Keratinocyte (primary cell): ENCODE measurements around the gene RCAN2. TPM values are rescaled to one million over a fixed set of nuclear protein-coding genes. Genes with fewer than 3 reads are reported as not detected.

ENCODE experiments used
- DNase-seq: peaks from one replicate; pipeline ENCODE4 v3.0.0-alpha.2; 2011; ENCODE audit warnings: low read depth, missing footprints, low spot score
- FAIRE-seq: peaks from 2 replicates; lab custom pipeline; 2011; peaks lifted over from hg19 to GRCh38; lab: Jason Lieb, UNC
- H2AFZ ChIP-seq: 2 replicates; pipeline ENCODE4 v1.6.0; 2012; ENCODE audit warnings: low read length, control low read depth, inconsistent platforms; ENCODE audit not compliant: control insufficient read depth
- H3K27ac ChIP-seq: 2 replicates; pipeline ENCODE4 v1.5.1; 2011; ENCODE audit warnings: low read length; ENCODE audit not compliant: control insufficient read depth, insufficient read depth
- H3K27me3 ChIP-seq: 3 replicates; pipeline ENCODE4 v1.6.0; 2011; ENCODE audit warnings: low read length; ENCODE audit not compliant: control insufficient read depth, insufficient read depth; ENCODE audit errors: extremely low read depth
- H3K36me3 ChIP-seq, 2 experiments: 2 replicates in 1 of 2; 3 replicates in 1 of 2; pipeline ENCODE4 v1.5.1; 2011; ENCODE audit warnings: low read length in 2 of 2, mild to moderate bottlenecking in 1 of 2; ENCODE audit not compliant: control insufficient read depth in 2 of 2, insufficient read depth in 2 of 2; ENCODE audit errors: extremely low read depth in 1 of 2
- H3K4me1 ChIP-seq: 3 replicates; pipeline ENCODE4 v1.5.1; 2011; ENCODE audit warnings: low read length; ENCODE audit not compliant: control insufficient read depth, insufficient read depth; ENCODE audit errors: extremely low read depth
- H3K4me2 ChIP-seq: 3 replicates; pipeline ENCODE4 v1.6.0; 2011; ENCODE audit warnings: low read depth, low read length; ENCODE audit not compliant: control insufficient read depth, insufficient read depth; ENCODE audit errors: extremely low read depth
- H3K4me3 ChIP-seq, 3 experiments: fragments of 200-600 bp in 1 of 3; sonication (generic) in 1 of 3; 2 replicates in 2 of 3; 3 replicates in 1 of 3; pipeline ENCODE4 v1.5.1; 2011 to 2016; ENCODE audit warnings: low read length in 3 of 3, mild to moderate bottlenecking in 3 of 3, control low read depth in 2 of 3, inconsistent platforms in 1 of 3, low read depth in 1 of 3, mixed read lengths in 1 of 3, mixed run types in 1 of 3, moderate library complexity in 1 of 3; ENCODE audit not compliant: control insufficient read depth in 2 of 3, insufficient read depth in 2 of 3; ENCODE audit errors: extremely low read depth in 1 of 3
- H3K79me2 ChIP-seq: 2 replicates; pipeline ENCODE4 v1.6.0; 2012; ENCODE audit warnings: low read length; ENCODE audit not compliant: control insufficient read depth, insufficient read depth
- H3K9ac ChIP-seq: 3 replicates; pipeline ENCODE4 v1.6.0; 2011; ENCODE audit warnings: low read length; ENCODE audit not compliant: control insufficient read depth, insufficient read depth; ENCODE audit errors: extremely low read depth
- H3K9me1 ChIP-seq: 3 replicates; pipeline ENCODE4 v1.6.0; 2011; ENCODE audit warnings: low read length; ENCODE audit not compliant: control insufficient read depth, insufficient read depth; ENCODE audit errors: extremely low read depth
- H3K9me3 ChIP-seq: 2 replicates; pipeline ENCODE4 v1.5.1; 2012; ENCODE audit warnings: low read depth, low read length; ENCODE audit not compliant: control insufficient read depth
- H4K20me1 ChIP-seq: 3 replicates; pipeline ENCODE4 v1.6.0; 2011; ENCODE audit warnings: low read length; ENCODE audit not compliant: control insufficient read depth, insufficient read depth; ENCODE audit errors: extremely low read depth
- EZH2 ChIP-seq: IDR thresholded peaks from one replicate; pipeline ENCODE4 v1.6.1; 2012; ENCODE audit warnings: inconsistent platforms, mild to moderate bottlenecking, low read length, moderate library complexity
- dilution Hi-C: fragments of 300-500 bp; cut with MboI; formaldehyde crosslinking; loops from one replicate; pipeline ENCODE4 v1.7.0; 2020; ENCODE audit warnings: low sequenced_read_pairs; ENCODE audit not compliant: extremely low pct_ligation_motif_present
- polyA plus RNA-seq, 5 experiments: library from polyadenylated mRNA; depleted of rRNA in 3 of 5; stranded (reverse) in 3 of 5; stranded (forward) in 1 of 5; unstranded in 1 of 5; fragments of >200 nt; gene quantifications; 1 replicate in 1 of 5; 2 replicates in 3 of 5; 3 replicates in 1 of 5; pipeline versions ENCODE4 v1.2.1 to v1.2.3, GENCODE V29; 2011 to 2012; ENCODE audit warnings: missing spikeins in 2 of 5, low read depth in 1 of 5, low replicate concordance in 1 of 5
- TF ChIP-seq, protein P1 (sequence below), 3 experiments: IDR thresholded peaks in 1 of 3; conservative IDR thresholded peaks in 1 of 3; optimal IDR thresholded peaks in 1 of 3; 2 replicates in 2 of 3; 3 replicates in 1 of 3; pipeline versions ENCODE3 to v1.5.1; 2011; ENCODE audit warnings: low read length in 3 of 3, mild to moderate bottlenecking in 3 of 3, moderate library complexity in 2 of 3, control low read depth in 1 of 3, inconsistent platforms in 1 of 3; ENCODE audit not compliant: insufficient read depth in 2 of 3; ENCODE audit errors: extremely low read depth in 1 of 3

The RCAN2 gene
- polyA plus RNA-seq, 1 donor (not counting 4 experiments of a cell fraction or from before 2014, with no cell fraction given), result not detected

DNA sequence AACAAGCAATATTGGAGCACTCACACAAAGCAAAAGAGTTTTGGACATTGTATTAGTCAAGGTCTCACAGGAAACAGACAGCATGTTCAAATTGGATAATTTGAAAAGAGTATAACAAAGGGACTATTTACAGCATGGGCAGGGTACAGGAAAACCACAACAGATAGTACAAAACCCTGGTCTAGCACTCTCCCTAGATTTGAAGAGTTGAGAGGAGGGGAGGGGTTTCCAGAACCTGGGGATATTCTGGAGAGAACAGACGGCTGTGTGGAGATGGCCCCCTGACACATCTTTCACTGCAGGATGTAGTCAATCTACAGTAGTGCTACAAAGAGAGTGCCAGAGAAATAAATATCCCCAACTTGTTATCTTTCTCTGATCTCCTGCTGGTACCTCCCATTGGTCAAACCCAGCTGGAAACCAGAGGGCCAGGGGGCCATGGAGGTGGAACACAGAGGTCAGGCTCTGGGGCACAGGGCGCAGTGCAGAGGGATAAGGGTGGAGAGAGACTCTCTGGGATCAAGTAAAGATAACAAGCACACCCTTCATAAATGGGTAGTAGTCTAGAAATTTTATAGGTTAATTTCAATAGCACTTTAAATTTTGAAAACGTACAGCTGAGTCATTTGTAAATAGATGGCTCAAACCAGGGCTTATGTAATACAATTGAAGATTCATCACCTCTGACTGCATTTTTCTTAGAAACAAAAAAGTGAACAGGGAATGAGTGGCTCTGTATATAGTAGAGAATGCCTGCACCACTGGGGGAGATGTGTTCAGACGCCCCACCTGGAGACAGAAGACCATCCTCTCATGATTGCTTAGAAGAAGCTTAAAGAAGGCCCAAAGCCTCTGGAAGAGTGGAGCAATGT, 25.7 kb downstream of the RCAN2 start:
- Histone ChIP-seq H3K4me1 (no peaks in the 10 kb centered on the region), H3K79me2 (no peaks in the 10 kb centered on the region), H3K27ac (no peak overlapping the region), H3K9ac (no peak overlapping the region), H4K20me1 (no peaks in the 10 kb centered on the region), H3K27me3 (no peaks in the 10 kb centered on the region), H2AFZ (no peak overlapping the region), H3K9me1 (no peaks in the 10 kb centered on the region), H3K4me3 (no peak overlapping the region), H3K4me2 (no peak overlapping the region), H3K36me3 (no peaks in the 10 kb centered on the region), H3K9me3 (no peaks in the 10 kb centered on the region)
- DNase-seq, result no peak
- FAIRE-seq, result no peak
- TF ChIP-seq EZH2, result no peak
- TF ChIP-seq, protein P1, sequence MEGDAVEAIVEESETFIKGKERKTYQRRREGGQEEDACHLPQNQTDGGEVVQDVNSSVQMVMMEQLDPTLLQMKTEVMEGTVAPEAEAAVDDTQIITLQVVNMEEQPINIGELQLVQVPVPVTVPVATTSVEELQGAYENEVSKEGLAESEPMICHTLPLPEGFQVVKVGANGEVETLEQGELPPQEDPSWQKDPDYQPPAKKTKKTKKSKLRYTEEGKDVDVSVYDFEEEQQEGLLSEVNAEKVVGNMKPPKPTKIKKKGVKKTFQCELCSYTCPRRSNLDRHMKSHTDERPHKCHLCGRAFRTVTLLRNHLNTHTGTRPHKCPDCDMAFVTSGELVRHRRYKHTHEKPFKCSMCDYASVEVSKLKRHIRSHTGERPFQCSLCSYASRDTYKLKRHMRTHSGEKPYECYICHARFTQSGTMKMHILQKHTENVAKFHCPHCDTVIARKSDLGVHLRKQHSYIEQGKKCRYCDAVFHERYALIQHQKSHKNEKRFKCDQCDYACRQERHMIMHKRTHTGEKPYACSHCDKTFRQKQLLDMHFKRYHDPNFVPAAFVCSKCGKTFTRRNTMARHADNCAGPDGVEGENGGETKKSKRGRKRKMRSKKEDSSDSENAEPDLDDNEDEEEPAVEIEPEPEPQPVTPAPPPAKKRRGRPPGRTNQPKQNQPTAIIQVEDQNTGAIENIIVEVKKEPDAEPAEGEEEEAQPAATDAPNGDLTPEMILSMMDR (optimal IDR thresholded peaks at IDR 0.05 in 1 of 3, IDR thresholded peaks at IDR 0.05 in 1 of 3, conservative IDR thresholded peaks at IDR 0.05 in 1 of 3; ENCODE audit: extremely low read depth in 1 of 3, insufficient read depth in 2 of 3, low read length in 3 of 3), result no peak
- dilution Hi-C loops, result no loop called here

DNA sequence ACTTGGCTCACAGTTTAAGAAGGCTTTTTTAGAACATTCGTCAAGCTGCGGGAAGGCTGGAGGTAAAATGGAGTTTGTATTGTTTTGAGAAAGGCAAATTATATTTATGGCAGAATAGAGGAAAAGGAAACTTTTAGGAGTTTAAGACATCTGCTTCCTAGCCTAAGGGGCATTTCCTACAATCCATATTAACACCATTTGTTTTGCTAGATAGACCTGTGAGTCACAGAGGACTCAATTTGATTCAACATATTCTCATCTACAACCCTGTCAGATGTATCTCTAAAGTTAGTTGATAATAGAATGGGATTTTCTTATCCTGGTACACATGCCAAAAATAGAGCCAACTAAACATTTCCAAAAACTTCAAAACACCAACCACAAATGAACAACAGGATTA, 35.0 kb downstream of the RCAN2 start:
- DNase-seq (no peak), FAIRE-seq (no peak)
- TF ChIP-seq, protein P1 (optimal IDR thresholded peaks at IDR 0.05 in 1 of 3, IDR thresholded peaks at IDR 0.05 in 1 of 3, conservative IDR thresholded peaks at IDR 0.05 in 1 of 3; ENCODE audit: extremely low read depth in 1 of 3, insufficient read depth in 2 of 3, low read length in 3 of 3), result no peak
- TF ChIP-seq EZH2, result no peak
- Histone ChIP-seq H3K27me3 (no peaks in the 10 kb centered on the region), H3K9ac (no peak overlapping the region), H3K79me2 (no peaks in the 10 kb centered on the region), H3K4me1 (no peaks in the 10 kb centered on the region), H3K36me3 (no peaks in the 10 kb centered on the region), H3K9me1 (no peaks in the 10 kb centered on the region), H3K9me3 (no peaks in the 10 kb centered on the region), H3K27ac (no peak overlapping the region), H3K4me3 (no peak overlapping the region), H3K4me2 (no peak overlapping the region), H2AFZ (no peak overlapping the region), H4K20me1 (no peaks in the 10 kb centered on the region)
- dilution Hi-C loops, result no loop called here
